Non-pigmented ciliary epithelial cell (primary cell): Measurements from ENCODE around the gene HOMER2.

Experiments
- DNase-seq: peaks from one replicate; pipeline ENCODE4 v3.0.0-alpha.2; 2010; ENCODE audit warnings: low read depth

HOMER2 gene

DNA sequence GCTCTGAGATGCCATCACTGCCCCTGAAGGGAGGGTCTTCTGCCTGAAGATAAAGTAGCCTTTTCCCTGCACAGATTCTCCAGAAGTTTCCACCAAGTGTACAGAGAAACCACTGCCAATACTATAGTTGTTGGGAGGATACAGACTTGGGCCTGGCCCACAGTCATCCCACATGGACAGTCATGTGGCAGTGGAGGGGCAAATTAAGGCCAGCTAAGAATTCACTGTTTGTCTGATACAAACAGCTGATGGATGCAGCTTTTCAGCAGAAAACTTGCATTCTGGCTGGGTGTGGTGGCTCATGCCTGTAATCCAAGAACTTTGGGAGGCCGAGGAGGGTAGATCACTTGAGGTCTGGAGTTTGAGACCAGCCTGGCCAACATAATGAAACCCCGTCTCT, 22.1 kb downstream of the HOMER2 start:
- DNase-seq, result no peak

GRCh38 chr15:82928711-82929110, 23.8 kb downstream of the HOMER2 start:
- no peak for DNase-seq

DNA sequence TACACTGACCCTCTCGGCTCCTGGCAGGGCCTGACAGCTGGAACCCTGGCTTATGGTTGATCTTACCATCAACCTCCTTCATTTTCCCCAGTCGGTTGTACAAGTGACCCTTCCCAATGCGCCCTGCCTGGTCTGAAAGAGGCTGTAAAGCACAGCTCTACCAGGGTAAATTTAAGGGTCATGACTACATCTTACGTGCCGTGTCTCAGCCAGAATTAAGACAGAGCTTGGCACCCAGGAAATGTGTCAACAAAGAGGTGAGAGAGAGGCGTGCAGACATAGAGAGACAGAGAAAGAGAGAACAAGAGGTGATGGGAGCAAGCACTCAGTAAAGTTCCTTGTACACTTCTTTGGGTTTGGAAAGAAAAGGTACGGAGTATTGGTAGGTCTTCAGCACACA, 28.8 kb downstream of the HOMER2 start:
- no peak for DNase-seq

GRCh38 chr15:82922737-82923136, 29.8 kb downstream of the HOMER2 start:
- no peak for DNase-seq

DNA sequence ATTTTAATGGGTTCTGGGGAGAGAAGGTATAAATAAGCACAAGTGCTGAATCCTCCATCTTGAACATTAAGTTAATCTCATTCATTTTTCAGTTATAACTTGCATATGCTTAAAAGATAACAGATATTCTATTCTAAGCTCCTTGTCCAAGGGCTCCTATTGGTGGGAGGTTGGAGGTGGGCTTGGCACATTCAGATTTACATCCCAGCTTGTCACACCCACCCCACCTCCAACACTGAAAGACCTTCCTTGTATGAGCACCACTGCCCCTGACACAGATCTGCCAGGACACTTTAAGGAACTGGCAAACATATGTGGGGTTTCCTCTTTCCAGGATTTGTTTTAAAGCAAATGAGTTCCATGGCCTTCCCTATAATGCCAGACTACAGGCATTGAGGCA, 30.6 kb downstream of the HOMER2 start:
- DNase-seq, result no peak

DNA sequence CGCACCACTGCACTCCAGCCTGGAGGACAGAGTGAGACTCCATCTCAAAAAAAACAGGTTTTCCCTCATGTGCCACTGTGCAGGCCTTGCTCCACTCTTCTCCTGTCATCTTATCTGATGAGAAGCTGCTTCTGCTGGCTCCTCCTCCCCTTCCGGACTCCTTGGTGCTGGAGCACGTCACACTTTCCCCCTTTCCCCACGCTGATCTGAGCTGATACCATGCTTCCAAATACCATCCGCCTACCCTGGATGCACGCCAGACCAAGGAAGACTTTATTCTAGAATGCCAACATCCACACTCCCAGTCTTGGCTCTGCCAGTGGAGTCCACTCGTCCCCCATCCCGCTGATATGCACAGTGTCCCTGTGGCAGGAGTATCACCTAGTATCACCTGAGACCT, 31.3 kb downstream of the HOMER2 start:
- no peak for DNase-seq

- DNase-seq, result no peak
Observed at GRCh38 chr15:82919231-82919886, 33.2 kb downstream of the HOMER2 start.

GRCh38 chr15:82918607-82919230, 33.8 kb downstream of the HOMER2 start:
- DNase-seq, result no peak

DNA sequence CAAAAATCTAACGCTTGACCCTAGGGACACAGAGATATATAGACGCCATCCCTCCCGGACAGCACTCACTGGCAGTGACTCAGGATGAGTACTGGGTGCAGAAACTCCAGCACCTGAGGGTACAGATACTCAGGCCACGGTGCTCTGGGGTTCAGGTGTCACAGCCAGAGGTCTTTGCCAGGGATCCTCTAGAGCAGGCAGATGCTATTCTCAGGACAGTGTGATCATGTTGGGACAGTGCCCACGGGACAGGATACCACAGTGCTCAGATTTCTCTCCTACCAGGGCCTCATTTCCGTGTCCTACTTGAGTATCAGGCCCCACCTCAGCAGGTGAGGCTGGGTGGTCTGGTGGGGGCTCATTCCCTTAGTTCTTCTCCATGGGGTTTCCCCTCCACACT, 34.4 kb downstream of the HOMER2 start:
- DNase-seq, result no peak

DNA sequence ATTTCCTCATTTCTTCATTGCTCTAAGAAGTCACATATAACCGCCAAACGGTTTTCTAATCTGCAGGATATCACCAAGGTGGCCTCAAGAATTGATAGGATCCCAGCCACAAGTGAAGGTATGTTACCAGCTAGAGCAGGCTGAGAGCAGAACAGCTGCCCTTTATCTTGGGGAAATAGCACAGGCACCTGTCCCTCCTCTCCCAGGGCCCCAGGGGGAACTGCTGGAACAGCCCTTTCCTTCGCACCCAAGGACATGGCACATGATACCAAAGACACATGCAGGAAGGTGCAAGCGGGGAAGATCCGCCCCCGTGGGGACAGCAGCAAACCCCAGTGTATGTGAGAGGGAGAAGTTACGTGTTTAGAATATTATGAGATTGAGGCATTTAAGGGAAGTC, 35.3 kb downstream of the HOMER2 start:
- no peak for DNase-seq

GRCh38 chr15:82916161-82916952, 36.2 kb downstream of the HOMER2 start:
- DNase-seq, result no peak

DNA sequence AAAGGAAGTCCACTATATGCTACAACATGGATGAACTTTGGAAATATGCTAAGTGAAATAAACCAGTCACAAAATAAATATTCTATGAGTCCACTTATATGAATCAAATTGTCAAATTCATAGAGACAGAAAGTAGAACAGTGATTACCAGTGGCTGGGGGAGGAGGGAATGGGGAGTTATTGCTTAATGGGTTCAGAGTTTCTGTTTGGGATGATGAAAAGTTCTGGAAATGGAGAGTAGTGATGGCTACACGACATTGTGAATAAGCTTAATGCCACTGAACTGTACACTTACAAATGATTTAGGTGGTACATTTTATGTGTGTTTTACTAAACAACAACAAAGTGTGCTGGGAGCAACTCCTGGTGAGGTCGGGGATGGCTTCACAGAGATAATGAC, 38.1 kb downstream of the HOMER2 start:
- no peak for DNase-seq

DNA sequence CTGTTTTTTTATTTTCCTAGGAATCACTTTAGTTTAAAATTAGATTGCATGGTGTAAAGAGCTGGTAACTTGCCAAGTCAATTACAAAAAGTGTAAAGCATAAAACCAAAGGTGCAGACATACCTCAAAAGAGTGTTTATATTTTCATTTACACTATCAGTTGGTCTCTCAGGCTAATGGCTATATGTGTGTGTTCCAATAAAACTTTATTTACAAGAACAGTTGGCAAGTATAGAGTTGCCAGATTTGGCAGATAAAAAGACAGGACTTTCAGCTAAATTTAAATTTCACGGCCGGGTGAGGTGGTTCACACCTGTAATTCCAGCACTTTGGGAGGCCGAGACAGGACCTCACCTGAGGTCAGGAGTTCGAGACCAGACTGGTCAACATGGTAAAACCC, 41.1 kb downstream of the HOMER2 start:
- no peak for DNase-seq

DNA sequence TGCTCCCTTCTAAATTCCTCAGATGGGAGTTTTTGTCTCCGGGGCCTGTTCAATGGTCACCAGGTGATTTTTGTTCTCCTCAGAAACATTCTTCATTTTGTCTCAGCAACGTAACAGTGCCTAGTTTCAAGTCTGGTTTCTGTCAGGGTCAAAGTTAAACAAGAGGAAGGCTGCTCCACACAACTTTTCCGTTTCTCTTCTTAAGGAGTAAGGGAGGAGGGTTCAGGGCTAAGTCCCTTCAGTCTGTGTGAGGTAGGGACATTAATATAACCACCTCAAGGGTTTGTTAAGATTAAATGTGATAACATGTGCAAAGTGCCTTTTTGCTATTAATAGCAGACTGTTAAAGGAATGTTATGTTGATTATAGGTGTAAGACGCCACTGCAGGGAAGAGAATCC, 41.8 kb downstream of the HOMER2 start:
- no peak for DNase-seq

GRCh38 chr15:82909080-82909815, 43.3 kb downstream of the HOMER2 start:
- no peak for DNase-seq

GRCh38 chr15:82907350-82907749, 45.2 kb downstream of the HOMER2 start:
- no peak for DNase-seq

GRCh38 chr15:82904574-82904973, 47.9 kb downstream of the HOMER2 start:
- DNase-seq, result no peak

DNA sequence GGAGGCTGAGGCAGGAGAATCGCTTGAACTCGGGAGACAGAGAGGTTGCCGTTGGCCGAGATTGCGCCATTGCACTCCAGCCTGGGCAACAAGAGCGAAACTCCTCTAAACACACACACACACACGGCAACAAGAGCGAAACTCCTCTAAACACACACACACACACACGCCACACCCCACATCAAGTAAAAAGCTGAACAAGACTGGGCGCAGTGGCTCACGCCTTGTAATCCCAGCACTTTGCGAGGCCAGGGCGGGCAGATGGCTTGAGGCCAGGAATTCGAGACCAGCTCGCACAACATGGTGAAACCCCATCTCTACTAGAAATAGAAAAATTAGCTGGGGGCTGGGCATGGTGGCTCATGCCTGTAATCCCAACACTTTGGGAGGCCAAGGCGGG, 49.0 kb downstream of the HOMER2 start:
- no peak for DNase-seq

GRCh38 chr15:82901114-82901805, 51.3 kb downstream of the HOMER2 start:
- no peak for DNase-seq

DNA sequence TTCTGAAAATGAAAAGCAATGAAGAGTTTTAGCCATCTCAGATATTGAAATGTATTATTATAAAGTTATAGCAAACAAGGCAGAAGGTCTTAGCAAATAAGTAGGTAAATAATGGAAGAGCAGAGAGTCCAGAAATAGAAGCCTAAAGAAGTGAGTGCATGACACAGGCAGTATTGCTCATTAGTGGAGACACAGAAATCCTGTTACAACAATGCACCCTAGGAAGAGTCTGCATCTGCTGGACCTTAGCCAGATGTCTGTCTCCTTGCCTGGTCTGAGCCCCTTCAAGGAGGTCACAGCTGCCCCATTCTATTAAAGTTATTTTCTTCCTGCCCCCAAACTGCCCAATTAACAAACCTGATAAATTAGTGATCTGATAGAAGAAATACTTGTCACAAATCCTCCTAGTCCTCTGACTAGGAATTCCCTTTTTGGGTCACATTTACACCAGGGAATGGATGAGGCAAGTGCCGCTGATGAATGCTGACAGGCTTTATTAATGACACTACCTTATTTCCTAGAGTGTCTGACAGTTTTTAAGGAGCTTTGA, 51.9 kb downstream of the HOMER2 start:
- DNase-seq, result no peak

GRCh38 chr15:82898961-82899360, 53.6 kb downstream of the HOMER2 start:
- DNase-seq, result no peak

DNA sequence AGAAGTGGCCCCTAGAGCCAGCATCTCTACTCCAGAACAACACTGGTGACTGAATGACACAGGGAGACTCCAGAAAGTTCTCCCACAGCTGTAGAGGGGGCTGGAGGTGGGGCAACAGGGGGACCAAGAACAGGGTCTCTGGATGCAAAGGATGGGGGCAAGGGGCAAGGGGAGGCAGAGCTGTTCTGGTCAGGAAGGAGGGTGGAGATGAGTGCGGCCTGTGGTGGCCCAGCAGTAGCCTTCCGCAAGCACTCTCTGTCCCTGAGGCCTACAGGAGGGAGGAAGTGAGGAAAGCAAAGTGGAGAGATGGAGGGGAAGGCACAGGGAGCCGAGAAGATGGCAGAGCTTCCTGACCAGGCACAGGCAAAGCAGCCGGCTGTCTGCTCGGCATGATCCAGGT, 56.5 kb downstream of the HOMER2 start:
- no peak for DNase-seq
